HuH-7 (cell line): ENCODE measurements around the gene ASAP3.
"Not testable (repeated sequence)": the region's sequence is repeated elsewhere in the genome, so short reads cannot be mapped to it uniquely, and the experiment has no call there.

Source experiments
- DNase-seq: peaks from one replicate; pipeline ENCODE4 v3.0.0; 2011; ENCODE audit warnings: low spot score

Gene ASAP3

DNA sequence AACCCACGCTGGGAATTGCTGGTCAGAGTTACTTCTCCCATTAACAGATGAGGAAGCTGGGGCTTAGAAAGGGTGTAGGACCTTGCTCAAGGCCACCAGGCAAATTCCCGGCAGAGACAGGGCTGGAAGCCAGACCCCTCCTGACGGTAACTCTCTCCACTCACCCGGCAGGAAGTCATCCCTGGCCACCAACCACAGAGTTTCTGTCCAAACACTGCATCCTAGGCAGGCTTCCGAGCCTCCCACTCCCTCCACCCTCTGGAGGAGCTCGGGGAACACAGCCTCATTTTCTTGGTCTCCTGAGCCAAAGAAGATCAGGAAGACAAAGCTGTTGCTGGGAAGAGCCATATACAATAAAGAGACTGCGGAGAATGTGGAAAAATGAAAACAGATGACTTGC, 89.3 kb downstream of the ASAP3 start:
- DNase-seq = no peak

DNA sequence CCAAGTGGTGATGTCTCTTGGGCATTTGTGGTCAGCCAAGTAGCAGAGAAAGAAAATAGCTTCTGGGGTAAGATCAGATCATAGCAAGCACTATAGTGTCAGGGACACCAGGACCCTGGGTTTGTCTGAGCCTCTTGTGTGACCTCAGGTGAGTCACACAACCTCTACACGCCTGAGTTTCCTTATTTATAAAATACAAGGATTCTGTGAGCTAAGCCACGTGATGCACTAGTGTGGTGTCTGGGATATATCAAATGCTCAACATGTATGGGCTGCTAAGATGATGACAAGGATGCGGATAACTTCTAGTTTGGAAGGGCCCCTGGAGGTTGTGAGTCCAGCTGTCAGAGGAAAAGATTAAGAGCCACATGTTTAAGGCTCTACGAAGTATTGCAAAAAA, 89.8 kb downstream of the ASAP3 start:
- no peak for DNase-seq

DNA sequence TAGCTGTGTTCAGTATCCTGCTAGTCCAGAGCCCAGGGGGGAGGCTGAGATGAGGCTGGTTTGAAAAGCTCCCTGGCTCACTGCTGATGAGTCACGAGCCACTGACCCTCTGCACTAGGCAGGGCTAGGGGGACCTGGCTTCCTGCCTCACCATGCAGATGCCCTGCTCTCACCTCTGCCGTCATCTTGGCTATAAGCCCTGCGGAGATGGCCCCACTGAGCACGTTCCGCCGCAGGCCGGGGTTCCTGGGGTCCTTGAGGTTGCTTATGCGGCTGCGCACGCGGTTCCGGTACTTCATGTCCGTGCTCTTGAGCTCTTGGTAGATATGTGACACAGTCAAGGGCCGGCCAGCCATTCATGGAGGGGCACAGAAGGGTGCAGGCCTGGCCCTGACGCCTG, 90.3 kb downstream of the ASAP3 start:
- DNase-seq = no peak

DNA sequence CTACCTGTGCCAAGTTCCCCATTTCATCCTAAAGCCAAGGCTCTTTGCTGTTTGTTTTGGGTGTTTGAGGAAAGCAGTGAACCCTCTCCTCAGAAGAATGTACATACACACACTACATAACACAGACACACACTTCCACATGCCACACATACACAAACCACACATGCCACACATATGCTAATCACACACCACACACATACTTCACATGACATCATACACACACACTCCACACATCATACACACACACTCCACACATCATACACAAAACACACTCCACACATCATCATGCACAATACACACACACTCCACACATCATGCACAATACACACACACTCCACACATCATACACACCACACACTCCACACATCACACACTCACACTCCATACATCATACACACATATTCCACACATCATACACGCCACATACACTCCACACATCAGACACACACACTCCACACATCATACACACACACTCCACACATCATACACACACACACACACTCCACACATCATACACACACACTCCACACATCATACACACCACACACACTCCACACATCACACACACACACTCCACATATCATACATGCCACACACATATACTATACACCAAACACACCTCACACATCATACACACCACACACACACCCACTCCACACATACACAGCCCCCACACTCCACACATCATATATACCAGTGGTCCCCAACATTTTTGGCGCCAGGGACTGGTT, 91.7 kb downstream of the ASAP3 start:
- DNase-seq = no peak

DNA sequence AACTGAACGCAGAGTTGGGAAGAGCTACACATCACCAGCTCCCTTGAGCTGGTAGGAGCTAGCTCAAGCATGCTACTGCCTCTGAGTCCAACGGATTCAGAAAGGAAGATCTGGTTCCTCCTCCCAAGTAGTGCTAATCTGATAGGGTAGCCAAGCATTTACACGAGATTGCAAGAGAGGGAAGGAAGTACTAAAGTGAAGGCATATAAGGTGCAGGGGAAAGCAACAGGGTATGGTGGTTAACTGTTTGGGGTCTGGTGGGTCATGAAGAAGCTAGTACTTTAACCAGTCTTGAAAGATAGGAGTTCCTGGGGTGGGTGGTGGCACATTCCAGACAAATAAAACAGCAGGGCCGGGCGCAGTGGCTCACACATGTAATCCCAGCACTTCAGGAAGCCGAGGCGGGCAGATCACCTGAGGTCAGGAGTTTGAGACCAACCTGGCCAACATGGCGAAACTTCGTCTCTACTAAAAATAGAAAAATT, 94.1 kb downstream of the ASAP3 start:
- DNase-seq = no peak

DNA sequence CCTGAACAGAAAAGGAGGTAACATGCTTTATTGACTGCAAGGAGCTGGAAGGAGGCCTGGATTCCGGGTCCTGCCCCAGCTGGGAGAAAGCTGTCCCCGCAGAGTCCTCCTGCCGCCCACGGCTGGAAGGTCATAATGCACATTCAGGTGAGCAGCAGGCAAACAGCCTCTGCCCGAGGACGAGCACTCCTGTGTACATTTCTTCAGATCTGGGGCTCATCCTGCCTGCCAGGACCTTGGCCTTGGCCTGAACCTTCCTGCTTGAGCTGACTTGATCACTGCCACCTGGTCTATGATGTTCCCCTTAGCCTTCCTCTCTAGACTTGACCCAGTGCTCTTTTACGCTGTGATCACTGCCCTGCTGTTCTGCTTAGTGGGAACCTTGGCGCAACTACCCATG, 96.5 kb downstream of the ASAP3 start:
- DNase-seq = no peak

DNA sequence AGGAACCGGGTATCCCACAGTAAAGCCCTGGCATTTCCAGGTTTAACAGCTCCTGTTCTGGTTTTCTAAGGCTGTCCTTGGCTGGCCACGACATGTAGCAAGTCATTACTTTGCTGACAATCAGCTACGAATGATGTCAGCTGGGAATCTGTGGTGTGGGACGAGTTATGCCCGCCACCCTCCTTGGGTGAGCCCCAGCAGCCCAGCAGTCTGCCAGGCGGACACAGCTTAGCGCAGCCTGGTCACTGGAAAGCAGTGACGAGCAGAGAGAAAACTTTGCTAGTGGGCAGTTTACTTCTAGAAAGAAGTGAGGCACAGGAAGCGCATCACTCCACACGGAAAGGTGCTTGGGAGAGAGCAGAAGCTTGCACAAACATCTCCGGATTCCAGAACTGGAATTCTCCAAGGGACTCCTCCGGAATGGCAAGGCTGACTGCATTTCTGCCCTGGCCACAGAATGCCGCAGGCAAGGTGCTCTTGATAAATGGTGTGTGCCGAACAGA, 98.8 kb downstream of the ASAP3 start:
- no peak for DNase-seq

DNA sequence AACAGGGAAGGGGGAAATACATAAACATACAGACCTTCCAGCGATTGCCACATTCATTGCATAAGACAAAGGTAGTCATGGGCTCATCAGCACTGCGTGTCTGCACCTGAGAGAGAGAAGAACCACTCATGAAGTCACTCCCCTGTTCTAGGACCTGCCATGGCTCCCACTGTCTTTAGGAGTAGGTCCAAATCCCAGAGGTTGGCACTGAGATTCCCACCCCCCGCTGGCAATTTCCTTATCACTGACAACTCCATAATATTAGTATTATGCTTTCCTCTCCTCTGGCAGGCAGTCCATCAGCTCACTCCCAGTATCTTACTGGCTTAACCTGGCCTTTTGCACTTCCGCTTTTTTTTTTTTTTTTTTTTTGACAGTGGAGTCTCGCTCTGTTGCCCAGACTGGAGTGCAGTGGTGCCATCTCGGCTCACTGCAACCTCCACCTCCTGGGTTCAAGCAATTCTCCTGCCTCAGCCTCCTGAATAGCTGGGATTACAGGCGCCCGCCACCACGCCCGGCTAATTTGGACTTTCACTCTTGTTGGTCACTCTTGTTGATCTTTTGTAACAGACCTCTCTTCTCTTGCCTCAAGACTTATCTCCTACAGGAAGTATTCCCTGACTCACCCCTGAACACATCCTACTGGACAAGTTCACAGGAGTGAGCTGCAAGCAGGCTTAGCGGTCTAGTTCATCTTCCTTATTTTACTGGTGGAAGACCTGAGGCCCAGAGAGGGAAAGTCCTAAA, 99.5 kb downstream of the ASAP3 start:
- DNase-seq = peak; percentile 41

DNA sequence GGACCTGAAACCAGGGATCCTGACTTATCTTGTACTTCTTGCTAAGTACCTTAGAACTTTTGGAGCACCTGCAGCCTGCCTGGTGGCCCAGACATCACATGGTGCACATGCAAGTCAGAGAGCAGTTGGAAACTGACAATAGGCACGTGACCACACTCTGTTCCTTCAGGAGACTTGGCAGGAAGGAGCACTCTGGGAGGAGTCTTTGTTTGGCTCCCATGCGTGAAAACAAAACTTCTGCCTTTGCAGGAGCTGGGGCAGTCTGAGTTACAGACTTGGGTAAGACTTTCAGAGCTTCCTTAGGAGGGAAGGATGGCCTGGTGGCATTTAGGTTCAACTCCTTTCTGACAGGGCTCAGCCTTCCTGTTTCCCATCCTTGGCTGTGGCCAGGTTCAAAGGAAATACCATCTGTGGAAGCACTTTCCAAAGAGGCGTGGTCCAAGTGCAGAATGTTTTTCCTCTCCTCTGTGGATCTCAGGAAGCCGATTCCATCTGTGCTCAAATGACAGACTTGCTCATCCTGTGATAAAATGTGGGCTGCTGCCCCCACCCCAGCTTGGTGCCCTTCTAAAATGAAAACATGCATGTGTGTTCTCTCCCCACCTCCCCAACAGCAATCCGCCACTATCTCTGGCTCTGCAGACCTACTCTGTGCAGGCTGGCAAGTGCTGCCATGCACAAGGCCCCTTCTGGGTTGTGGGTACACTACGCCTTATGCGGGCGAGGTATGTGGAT, 100.2 kb downstream of the ASAP3 start:
- no peak for DNase-seq

DNA sequence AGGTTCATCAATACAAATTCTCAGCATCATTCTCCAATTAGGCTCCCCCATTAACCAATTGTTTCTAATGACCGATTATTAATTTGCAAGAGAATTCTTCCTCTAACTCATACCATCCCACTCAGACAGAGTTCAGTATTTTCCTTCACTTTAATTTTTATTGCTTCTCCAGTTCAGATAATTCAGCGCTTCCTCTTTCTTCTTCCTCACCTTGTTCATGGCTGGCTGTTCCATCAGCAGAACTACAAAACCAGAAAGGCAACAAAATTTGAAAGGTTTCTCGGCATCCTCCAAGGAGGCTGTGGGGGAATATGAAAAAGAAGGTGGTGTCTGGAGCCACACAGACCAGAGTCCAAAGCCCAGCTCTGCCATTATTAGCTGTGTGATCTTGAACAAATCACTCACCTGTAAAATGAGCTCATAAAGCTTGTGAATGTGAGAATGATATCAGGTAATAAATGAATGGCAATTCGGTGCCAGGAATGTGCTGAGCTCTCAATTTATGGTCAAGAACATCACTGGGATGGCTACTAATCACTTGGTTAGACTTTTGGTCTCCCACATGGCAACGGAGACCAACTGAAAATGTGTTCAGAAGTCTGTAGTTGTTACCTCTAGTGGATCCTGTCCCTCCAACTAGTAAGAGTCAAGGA, 102.6 kb downstream of the ASAP3 start:
- no peak for DNase-seq

DNA sequence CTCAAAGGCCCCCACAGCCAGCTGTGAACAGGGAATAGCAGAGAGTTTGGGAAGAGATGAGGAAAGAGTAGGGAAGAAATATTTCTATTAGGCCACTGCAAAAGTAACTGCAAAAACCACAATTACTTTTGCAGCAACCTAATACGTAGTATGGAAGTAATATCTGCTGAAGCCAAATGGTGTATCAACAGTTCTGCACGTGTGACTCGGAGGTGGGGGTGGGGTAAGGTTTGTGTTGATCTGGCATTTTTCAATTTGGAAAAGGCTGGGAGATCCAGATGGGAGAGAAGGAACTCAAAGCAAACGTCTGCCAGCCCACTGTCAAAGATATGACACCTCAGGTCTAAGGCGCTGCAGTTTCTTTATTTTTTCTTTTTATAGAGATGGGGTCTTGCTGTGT, 103.3 kb downstream of the ASAP3 start:
- DNase-seq = no peak

DNA sequence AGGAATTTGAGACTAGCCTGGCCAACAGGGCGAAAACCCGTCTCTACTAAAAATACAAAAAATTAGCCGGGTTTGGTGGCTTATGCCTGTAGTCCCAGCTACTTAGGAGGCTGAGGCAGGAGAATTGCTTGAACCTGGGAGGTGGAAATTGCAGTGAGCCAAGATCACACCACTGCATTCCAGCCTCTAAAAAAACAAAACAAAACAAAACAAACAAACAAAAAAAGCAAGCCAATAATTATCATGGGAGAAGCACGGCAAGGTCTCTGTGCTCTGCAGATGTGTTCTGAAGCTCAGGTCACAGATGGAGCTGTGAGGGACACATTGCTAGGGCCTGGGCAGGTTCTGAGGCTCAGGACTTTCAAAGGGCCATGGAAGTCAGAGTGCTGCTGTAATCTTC, 103.7 kb downstream of the ASAP3 start:
- not testable (repeated sequence) for DNase-seq
